ENCODE measurements around the gene GMDS. TPM values are rescaled to one million over a fixed set of nuclear protein-coding genes. Genes with fewer than 3 reads are reported as not detected.
A peak's percentile ranks its signal among the peaks of the same experiment; 100 is the strongest.

Gene GMDS
- total and polyA plus RNA-seq, 11 donors = 4.5 to 10.7 (median 7.0) TPM

GRCh38 chr6:2244261-2245102, 923 bp downstream of the GMDS start:
- Histone ChIP-seq H3K4me3 (peak overlapping the region; percentile 72 to 99 (median 92)), H3K9me3 (no peaks in the 10 kb centered on the region), H3K27me3 (no peaks in the 10 kb centered on the region), H3K27ac (peak overlapping the region in 4 of 12 donors; percentile 70 to 92 (median 88)), H3K4me1 (peaks cover 0 to 31% (median 14%) of the 10 kb centered on the region in 12 donors), H3K36me3 (peaks cover 0 to 9% (median 4%) of the 10 kb centered on the region in 9 donors)
- intact Hi-C loops (cut with DNase I) = loop anchor here in 1 of 10 donors (5.0 kb wide), 1 partner anchor 388 kb away; no protein-coding TSS in a partner anchor
- TF ChIP-seq POLR2A (IDR thresholded peaks at IDR 0.05) = no peak
- TF ChIP-seq, protein P1, sequence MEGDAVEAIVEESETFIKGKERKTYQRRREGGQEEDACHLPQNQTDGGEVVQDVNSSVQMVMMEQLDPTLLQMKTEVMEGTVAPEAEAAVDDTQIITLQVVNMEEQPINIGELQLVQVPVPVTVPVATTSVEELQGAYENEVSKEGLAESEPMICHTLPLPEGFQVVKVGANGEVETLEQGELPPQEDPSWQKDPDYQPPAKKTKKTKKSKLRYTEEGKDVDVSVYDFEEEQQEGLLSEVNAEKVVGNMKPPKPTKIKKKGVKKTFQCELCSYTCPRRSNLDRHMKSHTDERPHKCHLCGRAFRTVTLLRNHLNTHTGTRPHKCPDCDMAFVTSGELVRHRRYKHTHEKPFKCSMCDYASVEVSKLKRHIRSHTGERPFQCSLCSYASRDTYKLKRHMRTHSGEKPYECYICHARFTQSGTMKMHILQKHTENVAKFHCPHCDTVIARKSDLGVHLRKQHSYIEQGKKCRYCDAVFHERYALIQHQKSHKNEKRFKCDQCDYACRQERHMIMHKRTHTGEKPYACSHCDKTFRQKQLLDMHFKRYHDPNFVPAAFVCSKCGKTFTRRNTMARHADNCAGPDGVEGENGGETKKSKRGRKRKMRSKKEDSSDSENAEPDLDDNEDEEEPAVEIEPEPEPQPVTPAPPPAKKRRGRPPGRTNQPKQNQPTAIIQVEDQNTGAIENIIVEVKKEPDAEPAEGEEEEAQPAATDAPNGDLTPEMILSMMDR (IDR thresholded peaks at IDR 0.05) = no peak
- no peak for ATAC-seq
- DNase-seq = no peak
- WGBS, 4 donors = 32 to 53% (median 33%) methylated on average over 19 to 32 of the region's 32 CpGs

DNA sequence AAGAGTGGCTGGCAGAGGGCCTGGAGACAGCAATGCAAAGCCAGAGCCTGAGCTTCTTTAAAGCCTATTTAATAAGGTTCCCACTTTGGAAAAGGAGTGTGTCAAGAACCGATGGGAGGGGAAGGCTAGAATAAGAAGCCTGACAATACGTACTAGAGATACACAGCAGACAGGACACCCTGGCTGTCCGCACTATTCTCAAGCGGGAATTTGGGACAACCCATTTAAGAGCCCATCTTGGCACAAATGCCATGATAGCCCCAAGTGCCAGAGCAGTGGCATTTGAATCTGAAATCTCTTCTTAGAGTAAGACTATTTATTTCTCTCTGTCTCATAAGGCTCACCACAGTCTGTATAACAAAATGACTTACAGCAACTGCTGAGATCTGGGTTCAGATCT, 3.1 kb downstream of the GMDS start:
- Histone ChIP-seq H3K36me3 (no peaks in the 10 kb centered on the region), H3K9me3 (no peaks in the 10 kb centered on the region), H3K27me3 (no peaks in the 10 kb centered on the region), H3K4me3 (no peak overlapping the region), H3K4me1 (peaks cover 0 to 30% (median 14%) of the 10 kb centered on the region in 12 donors), H3K27ac (no peak overlapping the region)
- DNase-seq (no peak), ATAC-seq (no peak)
- intact Hi-C loops (cut with DNase I) = loop anchor here in 1 of 10 donors (5.0 kb wide), 1 partner anchor 390 kb away; no protein-coding TSS in a partner anchor
- WGBS, 4 donors = 64 to 76% (median 74%) methylated on average over 4 of the region's 4 CpGs
- TF ChIP-seq, protein P1 (IDR thresholded peaks at IDR 0.05) = no peak
- no peak for TF ChIP-seq POLR2A (IDR thresholded peaks at IDR 0.05)

GRCh38 chr6:2240961-2241360, 4.4 kb downstream of the GMDS start:
- ATAC-seq (no peak), DNase-seq (no peak)
- TF ChIP-seq POLR2A (IDR thresholded peaks at IDR 0.05) = no peak
- TF ChIP-seq, protein P1 (IDR thresholded peaks at IDR 0.05) = no peak
- Histone ChIP-seq H3K27ac (no peak overlapping the region), H3K9me3 (no peaks in the 10 kb centered on the region), H3K4me3 (no peak overlapping the region), H3K4me1 (peaks cover 0 to 17% (median 8%) of the 10 kb centered on the region in 12 donors), H3K27me3 (no peaks in the 10 kb centered on the region), H3K36me3 (no peaks in the 10 kb centered on the region)
- intact Hi-C loops (cut with DNase I) = loop anchor here in 1 of 10 donors (5.0 kb wide), 1 partner anchor 391 kb away; no protein-coding TSS in a partner anchor
- WGBS, 4 donors = 91 to 97% (median 94%) methylated on average over 6 of the region's 6 CpGs

GRCh38 chr6:2237001-2237400, 8.4 kb downstream of the GMDS start:
- no peaks in the 10 kb centered on the region for H3K9me3 ChIP-seq
- intact Hi-C loops (cut with DNase I) = no loop called here
- DNase-seq = no peak
- H3K4me1 ChIP-seq = peaks cover 0 to 8% (median 0%) of the 10 kb centered on the region in 12 donors
- 78 to 90% (median 83%) methylated on average over 1 of the region's 1 CpG for WGBS, 4 donors
- H3K27me3 ChIP-seq = no peaks in the 10 kb centered on the region
- TF ChIP-seq, protein P1 (IDR thresholded peaks at IDR 0.05) = no peak
- TF ChIP-seq POLR2A (IDR thresholded peaks at IDR 0.05) = no peak
- H3K27ac ChIP-seq = no peak overlapping the region
- no peak for ATAC-seq
- H3K4me3 ChIP-seq = no peak overlapping the region
- no peaks in the 10 kb centered on the region for H3K36me3 ChIP-seq

Data from heart left ventricle (tissue), 16 donors.